Omental fat pad (tissue), 4 donors: ENCODE results near the gene NSMCE3. TPM values are rescaled to one million over a fixed set of nuclear protein-coding genes. Genes with fewer than 3 reads are reported as not detected.
"Not testable (repeated sequence)": the region's sequence is repeated elsewhere in the genome, so short reads cannot be mapped to it uniquely, and the experiment has no call there.

Experiments used
- ATAC-seq: fragments of 150-250 bp; one replicate; pipeline ENCODE4 v1.9.1; 2016; ENCODE audit warnings: mild to moderate bottlenecking, moderate library complexity; ENCODE audit not compliant: low FRiP score
- DNase-seq: peaks from one replicate; pipeline ENCODE4 v3.0.0-alpha.2; 2019; ENCODE audit warnings: low spot score
- total RNA-seq, 4 donors: library from RNA; depleted of rRNA; stranded (reverse); fragments of >200 nt; gene quantifications; one replicate each; pipeline ENCODE4 v1.1.0, GENCODE V29; 2016
- TF ChIP-seq, protein P1 (sequence below), 3 donors: fragments of 450-650 bp; IDR thresholded peaks; one replicate each; pipeline ENCODE4 v1.5.1; 2016 to 2017; ENCODE audit warnings: antibody characterized with exemption in 3 of 3, mild to moderate bottlenecking in 3 of 3, moderate library complexity in 2 of 3

NSMCE3 gene
- total RNA-seq, 4 donors from 2014 or later = 5.5 to 7.3 (median 7.0) TPM

DNA sequence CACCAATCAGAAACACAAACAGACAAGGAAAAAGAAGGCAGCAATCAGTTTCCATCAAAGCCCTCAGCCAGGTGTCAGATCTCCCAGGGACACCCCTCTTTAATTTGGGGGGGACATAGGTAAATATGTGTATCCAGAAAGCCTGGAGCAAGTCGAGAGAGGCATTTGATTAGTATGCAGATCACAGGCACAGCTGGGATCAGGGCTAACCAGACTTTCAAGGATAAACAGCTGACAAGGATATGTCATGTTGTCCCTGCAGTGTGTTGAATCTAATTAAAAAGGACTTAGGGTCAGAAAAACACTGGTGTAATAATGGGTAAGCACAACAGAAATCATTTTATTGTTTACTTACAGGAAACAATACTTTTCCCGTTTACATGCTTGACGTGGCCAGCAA, 30.2 kb downstream of the NSMCE3 start:
- DNase-seq (no peak), ATAC-seq (no peak)
- TF ChIP-seq, protein P1, sequence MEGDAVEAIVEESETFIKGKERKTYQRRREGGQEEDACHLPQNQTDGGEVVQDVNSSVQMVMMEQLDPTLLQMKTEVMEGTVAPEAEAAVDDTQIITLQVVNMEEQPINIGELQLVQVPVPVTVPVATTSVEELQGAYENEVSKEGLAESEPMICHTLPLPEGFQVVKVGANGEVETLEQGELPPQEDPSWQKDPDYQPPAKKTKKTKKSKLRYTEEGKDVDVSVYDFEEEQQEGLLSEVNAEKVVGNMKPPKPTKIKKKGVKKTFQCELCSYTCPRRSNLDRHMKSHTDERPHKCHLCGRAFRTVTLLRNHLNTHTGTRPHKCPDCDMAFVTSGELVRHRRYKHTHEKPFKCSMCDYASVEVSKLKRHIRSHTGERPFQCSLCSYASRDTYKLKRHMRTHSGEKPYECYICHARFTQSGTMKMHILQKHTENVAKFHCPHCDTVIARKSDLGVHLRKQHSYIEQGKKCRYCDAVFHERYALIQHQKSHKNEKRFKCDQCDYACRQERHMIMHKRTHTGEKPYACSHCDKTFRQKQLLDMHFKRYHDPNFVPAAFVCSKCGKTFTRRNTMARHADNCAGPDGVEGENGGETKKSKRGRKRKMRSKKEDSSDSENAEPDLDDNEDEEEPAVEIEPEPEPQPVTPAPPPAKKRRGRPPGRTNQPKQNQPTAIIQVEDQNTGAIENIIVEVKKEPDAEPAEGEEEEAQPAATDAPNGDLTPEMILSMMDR (IDR thresholded peaks at IDR 0.05) = no peak

DNA sequence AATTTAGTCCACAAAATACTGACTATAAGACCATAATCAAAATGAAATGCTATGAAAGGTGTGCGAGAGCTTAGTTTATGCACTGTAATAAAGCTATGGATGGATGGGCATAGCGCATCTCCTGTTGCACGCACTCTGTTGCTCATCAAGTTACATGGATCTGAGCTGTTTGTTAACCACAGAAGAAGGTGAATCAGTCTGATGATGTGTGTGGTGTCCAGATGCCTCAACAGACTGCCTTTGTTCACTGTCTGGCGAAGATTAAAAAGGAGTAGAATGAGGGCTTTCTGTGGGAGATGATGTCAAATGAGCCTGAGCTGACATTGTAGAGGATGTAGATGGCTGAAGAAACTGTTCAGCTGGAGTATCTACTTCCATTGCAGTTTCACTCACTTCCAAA, 36.1 kb downstream of the NSMCE3 start:
- DNase-seq = no peak
- ATAC-seq = no peak
- TF ChIP-seq, protein P1 (IDR thresholded peaks at IDR 0.05) = no peak

DNA sequence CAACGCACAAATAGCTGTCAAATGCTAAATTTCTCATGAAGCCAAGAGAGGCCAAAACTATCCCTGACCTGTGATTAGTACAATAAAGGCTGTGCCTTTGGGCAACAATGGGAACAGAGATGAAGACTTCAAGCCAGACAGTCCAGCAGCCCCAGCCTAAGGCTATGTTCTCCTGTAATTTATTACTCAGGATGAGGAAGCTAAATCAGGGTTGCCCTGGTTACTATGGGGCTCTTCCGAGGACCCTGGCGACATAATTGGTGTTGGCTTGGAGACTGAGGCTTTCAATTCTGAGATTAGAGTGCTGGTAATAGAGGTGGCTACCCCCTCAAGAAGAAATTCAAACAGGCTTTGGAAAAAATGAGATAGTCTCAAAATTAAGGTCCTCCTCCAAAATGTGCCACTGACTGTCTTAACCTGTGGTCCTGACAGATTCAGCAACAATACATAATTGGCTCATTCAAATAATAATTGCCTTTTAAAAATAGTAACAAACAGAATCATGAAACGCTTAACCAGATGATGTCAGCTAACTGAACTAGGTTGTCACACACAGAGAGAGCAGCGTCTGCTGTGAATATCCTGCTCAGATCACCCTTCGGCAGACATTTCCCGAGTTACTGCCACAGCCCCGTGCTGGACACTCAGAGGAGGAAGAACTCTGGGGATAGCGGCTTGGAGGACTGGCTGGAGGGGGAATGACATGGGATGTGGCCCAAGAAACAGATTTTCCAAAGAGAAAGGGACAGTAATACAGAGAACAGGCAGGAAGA, 43.0 kb downstream of the NSMCE3 start:
- TF ChIP-seq, protein P1 (IDR thresholded peaks at IDR 0.05) = no peak
- ATAC-seq = no peak

DNA sequence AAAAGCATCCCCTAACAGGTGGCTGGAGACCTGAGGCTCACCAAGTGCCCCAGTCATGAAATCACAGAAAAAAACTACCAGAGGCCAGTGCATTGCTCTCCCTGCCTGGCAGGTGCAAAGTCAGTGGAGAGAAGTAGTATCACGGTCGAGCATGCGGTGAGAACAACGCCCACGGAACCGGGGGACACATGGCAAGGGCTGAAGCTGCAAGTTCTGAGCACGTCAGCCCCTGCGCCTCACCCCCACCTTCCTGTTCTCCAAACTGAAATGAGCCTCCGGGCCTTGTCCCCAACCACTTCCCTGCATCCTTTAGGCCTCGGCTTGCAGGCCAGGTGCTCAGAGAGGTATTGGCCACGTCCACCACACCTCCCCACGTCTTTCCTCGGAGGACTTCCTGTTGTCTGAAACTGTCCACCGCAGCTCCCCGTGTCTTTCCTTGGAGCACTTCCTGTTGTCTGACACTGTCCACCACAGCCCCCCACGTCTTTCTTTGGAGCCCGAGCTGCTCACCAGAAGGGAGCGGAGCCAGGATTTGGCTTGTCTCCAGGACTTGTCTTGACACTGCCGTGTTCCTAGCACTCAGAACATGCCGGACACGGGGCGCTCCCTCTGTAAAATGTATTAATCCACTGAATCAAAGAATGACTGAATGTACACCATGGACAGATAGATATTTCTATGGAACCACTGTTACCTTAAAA, 43.9 kb downstream of the NSMCE3 start:
- no peak for ATAC-seq

More for the DNA sequence above, 43.0 kb downstream of the NSMCE3 start:
- no peak for DNase-seq

DNA sequence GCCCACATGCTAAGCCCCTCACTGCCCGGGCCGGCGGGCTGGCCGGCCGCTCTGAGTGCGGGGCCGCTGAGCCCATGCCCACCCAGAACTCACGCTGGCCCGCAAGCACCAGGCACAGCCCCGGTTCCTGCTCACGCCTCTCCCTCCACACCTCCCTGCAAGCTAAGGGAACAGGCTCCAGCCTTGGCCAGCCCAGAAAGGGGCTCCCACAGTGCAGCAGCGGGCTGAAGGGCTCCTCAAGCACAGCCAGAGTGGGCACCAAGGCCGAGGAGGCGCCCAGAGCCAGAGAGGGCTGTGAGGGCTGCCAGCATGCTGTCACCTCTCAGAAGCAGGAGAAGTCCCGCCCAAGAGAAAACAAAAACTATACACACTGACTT, 44.6 kb downstream of the NSMCE3 start:
- not testable (repeated sequence) for DNase-seq, ATAC-seq

More for the DNA sequence above, 43.9 kb downstream of the NSMCE3 start:
- DNase-seq = no peak
- TF ChIP-seq, protein P1 (IDR thresholded peaks at IDR 0.05) = no peak

DNA sequence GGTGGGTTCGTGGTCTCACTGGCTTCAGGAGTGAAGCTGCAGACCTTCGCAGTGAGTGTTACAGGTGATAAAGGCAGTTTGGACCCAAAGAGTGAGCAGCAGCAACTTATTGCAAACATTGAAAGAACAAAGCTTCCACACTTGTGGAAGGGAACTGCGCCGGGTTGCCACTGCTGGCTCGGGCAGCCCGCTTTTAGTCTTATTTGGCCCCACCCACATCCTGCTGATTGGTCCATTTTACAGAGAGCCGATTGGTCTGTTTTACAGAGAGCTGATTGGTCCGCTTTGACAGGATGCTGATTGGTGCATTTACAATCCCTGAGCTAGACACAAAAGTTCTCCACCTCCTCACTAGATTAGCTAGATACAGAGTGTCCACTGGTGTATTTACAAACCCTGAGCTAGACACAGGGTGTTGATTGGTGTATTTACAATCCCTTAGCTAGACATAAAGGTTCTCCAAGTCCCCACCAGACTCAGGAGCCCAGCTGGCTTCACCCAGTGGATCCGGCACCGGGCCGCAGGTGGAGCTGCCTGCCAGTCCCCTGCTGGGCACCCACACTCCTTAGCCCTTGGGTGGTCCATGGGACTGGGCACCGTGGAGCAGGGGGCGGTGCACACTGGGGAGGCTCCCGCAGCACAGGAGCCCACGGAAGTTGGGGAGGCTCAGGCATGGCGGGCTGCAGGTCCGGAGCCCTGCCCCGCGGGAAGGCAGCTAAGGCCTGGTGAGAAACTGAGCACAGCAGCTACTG, 45.2 kb downstream of the NSMCE3 start:
- DNase-seq, ATAC-seq: not testable (repeated sequence)

DNA sequence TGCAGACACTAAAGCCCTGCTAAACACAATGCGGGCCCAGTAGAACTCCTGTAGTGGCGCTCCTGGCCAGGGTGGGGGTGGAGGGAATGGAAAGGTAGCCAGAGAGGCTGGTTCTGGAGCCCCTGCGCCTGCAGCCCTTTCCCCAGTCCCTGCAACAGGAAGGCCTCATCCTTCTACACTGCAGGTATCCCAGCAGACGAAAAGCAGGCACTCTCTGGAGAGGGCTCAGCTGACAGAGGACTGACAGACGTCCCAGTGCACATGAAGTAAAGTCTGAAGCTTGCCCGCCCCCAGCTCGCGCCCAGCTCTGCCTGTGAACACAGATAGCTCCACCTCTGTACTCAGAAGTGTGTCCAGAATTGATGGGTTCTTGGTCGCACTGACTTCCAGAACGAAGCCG, 46.0 kb downstream of the NSMCE3 start:
- ATAC-seq = no peak
- DNase-seq = no peak
- TF ChIP-seq, protein P1 (IDR thresholded peaks at IDR 0.05) = no peak
